Measurements from ENCODE around the gene TNNI2. TPM values are rescaled to one million over a fixed set of nuclear protein-coding genes. Genes with fewer than 3 reads are reported as not detected.

The TNNI2 gene
- polyA plus RNA-seq, 1 of the 3 experiments (the other 2 are of a cell fraction) = not detected

GRCh38 chr11:1824221-1825038, 14.4 kb upstream of the TNNI2 start:
- H3K4me3 ChIP-seq (ENCODE audit: low read depth in 2 of 2, low read length in 1 of 2) = peak overlapping the region in 1 of 2 experiments; percentile 43; a peak in 1 of 4 replicates
- no peak overlapping the region for H3K4me2 ChIP-seq
- POLR2A ChIA-PET = no interaction called here
- peaks cover 3% of the 10 kb centered on the region for H3F3A ChIP-seq (replicated peaks; ENCODE audit: insufficient read depth)
- H2AFZ ChIP-seq (ENCODE audit: low read depth) = no peak overlapping the region
- CTCF ChIA-PET = interaction anchor here (0.6 to 20.8 kb wide), 7 partner anchors 9 to 326 kb away, joined by 3 to 585 read pairs (median 9); partner anchors contain the start of genes IGF2 and SYT8
- no peaks in the 10 kb centered on the region for H3K36me3 ChIP-seq (replicated peaks in 1 of 2; ENCODE audit: control insufficient read depth in 1 of 2, insufficient read depth in 2 of 2, low read length in 1 of 2)
- no peaks in the 10 kb centered on the region for H3K79me2 ChIP-seq (ENCODE audit: insufficient read depth)
- H3K9me3 ChIP-seq = no peaks in the 10 kb centered on the region
- H4K20me1 ChIP-seq (ENCODE audit: insufficient read depth) = no peaks in the 10 kb centered on the region
- TF ChIP-seq RCOR1 (IDR thresholded peaks at IDR 0.05; ENCODE audit: low read length) (no peak), EZH2phosphoT487 (IDR thresholded peaks at IDR 0.05; ENCODE audit: borderline replicate concordance, low read depth) (no peak), FOXM1 (IDR thresholded peaks at IDR 0.05; ENCODE audit: low read depth) (no peak), GABPA (IDR thresholded peaks at IDR 0.05; ENCODE audit: low read depth) (no peak)
- TF ChIP-seq, protein P1, sequence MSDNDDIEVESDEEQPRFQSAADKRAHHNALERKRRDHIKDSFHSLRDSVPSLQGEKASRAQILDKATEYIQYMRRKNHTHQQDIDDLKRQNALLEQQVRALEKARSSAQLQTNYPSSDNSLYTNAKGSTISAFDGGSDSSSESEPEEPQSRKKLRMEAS (IDR thresholded peaks at IDR 0.05; ENCODE audit: low read depth) = no peak
- TF ChIP-seq, protein P2, sequence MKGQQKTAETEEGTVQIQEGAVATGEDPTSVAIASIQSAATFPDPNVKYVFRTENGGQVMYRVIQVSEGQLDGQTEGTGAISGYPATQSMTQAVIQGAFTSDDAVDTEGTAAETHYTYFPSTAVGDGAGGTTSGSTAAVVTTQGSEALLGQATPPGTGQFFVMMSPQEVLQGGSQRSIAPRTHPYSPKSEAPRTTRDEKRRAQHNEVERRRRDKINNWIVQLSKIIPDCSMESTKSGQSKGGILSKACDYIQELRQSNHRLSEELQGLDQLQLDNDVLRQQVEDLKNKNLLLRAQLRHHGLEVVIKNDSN (IDR thresholded peaks at IDR 0.05; ENCODE audit: borderline replicate concordance, low read depth) = no peak
- TF ChIP-seq, protein P3, sequence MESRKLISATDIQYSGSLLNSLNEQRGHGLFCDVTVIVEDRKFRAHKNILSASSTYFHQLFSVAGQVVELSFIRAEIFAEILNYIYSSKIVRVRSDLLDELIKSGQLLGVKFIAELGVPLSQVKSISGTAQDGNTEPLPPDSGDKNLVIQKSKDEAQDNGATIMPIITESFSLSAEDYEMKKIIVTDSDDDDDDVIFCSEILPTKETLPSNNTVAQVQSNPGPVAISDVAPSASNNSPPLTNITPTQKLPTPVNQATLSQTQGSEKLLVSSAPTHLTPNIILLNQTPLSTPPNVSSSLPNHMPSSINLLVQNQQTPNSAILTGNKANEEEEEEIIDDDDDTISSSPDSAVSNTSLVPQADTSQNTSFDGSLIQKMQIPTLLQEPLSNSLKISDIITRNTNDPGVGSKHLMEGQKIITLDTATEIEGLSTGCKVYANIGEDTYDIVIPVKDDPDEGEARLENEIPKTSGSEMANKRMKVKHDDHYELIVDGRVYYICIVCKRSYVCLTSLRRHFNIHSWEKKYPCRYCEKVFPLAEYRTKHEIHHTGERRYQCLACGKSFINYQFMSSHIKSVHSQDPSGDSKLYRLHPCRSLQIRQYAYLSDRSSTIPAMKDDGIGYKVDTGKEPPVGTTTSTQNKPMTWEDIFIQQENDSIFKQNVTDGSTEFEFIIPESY (IDR thresholded peaks at IDR 0.05; ENCODE audit: borderline replicate concordance, low read depth) = no peak
- no peaks in the 10 kb centered on the region for H3K9me2 ChIP-seq
- no peak overlapping the region for H3K27ac ChIP-seq (ENCODE audit: low read depth in 2 of 2, low read length in 1 of 2)
- H3K27me3 ChIP-seq (ENCODE audit: insufficient read depth) = no peaks in the 10 kb centered on the region
- peaks cover 13 to 38% of the 10 kb centered on the region in 2 experiments; a peak in 3 of 4 replicates for H3K4me1 ChIP-seq (ENCODE audit: control insufficient read depth in 1 of 2, insufficient read depth in 2 of 2, low read depth in 1 of 2, low read length in 1 of 2)
- WGBS (ENCODE audit: low lambda C conversion rate) = 79% methylated on average over 19 of the region's 23 CpGs
- H3K9ac ChIP-seq = no peak overlapping the region
- no peak for DNase-seq

DNA sequence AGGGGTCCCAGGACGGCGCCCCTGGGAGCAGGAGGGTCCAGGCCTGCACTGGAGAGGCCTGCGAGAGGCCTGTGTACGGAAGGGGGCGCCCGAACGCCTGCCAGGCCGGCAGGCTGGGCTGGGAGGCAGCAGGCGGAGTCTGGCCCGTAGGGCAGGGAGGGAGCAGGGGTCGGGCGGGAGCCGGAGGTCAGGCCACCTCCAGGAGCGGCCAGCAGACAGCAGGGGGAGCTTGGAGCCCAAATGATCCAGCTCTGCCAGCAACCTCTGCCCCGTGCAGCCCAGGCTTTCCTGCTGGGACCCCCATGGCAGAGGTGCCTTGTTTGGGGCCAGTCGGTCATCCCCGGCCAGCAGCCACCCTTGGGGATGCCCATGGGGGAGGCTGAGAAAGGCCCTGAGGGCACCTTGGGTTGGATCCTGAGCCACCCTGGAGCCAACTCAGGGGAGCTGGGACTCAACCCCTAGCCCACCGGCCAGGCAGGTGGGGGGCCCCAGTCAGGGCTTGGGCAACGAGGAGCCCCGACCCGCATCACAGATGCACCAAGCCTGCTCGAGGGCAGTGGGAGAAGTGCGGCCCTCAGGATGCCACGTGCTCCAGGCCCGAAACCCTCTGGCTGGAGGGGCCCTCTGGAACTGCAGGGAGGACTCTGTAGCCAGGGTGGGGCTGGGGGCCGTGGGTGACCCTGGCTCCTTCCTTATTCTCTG, 13.6 kb upstream of the TNNI2 start:
- Histone ChIP-seq H3K27ac (ENCODE audit: low read depth in 2 of 2, low read length in 1 of 2) (no peak overlapping the region), H3K9me2 (no peaks in the 10 kb centered on the region), H3K9me3 (no peaks in the 10 kb centered on the region), H3K27me3 (ENCODE audit: insufficient read depth) (no peaks in the 10 kb centered on the region), H3K36me3 (replicated peaks in 1 of 2; ENCODE audit: control insufficient read depth in 1 of 2, insufficient read depth in 2 of 2, low read length in 1 of 2) (no peaks in the 10 kb centered on the region), H3K4me3 (ENCODE audit: low read depth in 2 of 2, low read length in 1 of 2) (peak overlapping the region in 1 of 2 experiments; percentile 43; a peak in 1 of 4 replicates), H3F3A (replicated peaks; ENCODE audit: insufficient read depth) (peaks cover 3% of the 10 kb centered on the region), H3K4me2 (no peak overlapping the region), H4K20me1 (ENCODE audit: insufficient read depth) (no peaks in the 10 kb centered on the region), H3K9ac (no peak overlapping the region), H3K4me1 (ENCODE audit: control insufficient read depth in 1 of 2, insufficient read depth in 2 of 2, low read depth in 1 of 2, low read length in 1 of 2) (peaks cover 13 to 41% of the 10 kb centered on the region in 2 experiments; a peak in 3 of 4 replicates), H3K79me2 (ENCODE audit: insufficient read depth) (no peaks in the 10 kb centered on the region), H2AFZ (ENCODE audit: low read depth) (no peak overlapping the region)
- TF ChIP-seq GABPA (IDR thresholded peaks at IDR 0.05; ENCODE audit: low read depth) (no peak), REST (IDR thresholded peaks at IDR 0.05; ENCODE audit: low read depth, low read length) (no peak), SMC3 (IDR thresholded peaks at IDR 0.05; ENCODE audit: low read depth, low read length) (no peak), FOSL2 (IDR thresholded peaks at IDR 0.05; ENCODE audit: borderline replicate concordance, low read depth) (no peak), TAF1 (IDR thresholded peaks at IDR 0.05; ENCODE audit: borderline replicate concordance, low read depth, low read length) (no peak), TCF12 (IDR thresholded peaks at IDR 0.05) (no peak), NFIC (IDR thresholded peaks at IDR 0.05; ENCODE audit: borderline replicate concordance) (no peak), RAD21 (IDR thresholded peaks at IDR 0.05; ENCODE audit: low read length) (no peak), GATA2 (CRISPR knock-in tag; IDR thresholded peaks at IDR 0.05) (no peak)
- WGBS (ENCODE audit: low lambda C conversion rate) = 76% methylated on average over 7 of the region's 26 CpGs
- no peak for DNase-seq
- POLR2A ChIA-PET = no interaction called here
- CTCF ChIA-PET = interaction anchor here (0.6 to 20.8 kb wide), 9 partner anchors 8 to 325 kb away, joined by 3 to 585 read pairs (median 4); partner anchors contain the start of genes IGF2 and SYT8

Measured in SK-N-SH (cell line).